Activated T-cell treated with anti-CD3 and anti-CD28 coated beads for 24 hours (primary cell): Measurements from ENCODE around the gene FANCG.

Source experiments
- DNase-seq: peaks from one replicate; pipeline ENCODE4 v3.0.0-alpha.2; 2020; ENCODE audit warnings: low read depth

The FANCG gene

DNA sequence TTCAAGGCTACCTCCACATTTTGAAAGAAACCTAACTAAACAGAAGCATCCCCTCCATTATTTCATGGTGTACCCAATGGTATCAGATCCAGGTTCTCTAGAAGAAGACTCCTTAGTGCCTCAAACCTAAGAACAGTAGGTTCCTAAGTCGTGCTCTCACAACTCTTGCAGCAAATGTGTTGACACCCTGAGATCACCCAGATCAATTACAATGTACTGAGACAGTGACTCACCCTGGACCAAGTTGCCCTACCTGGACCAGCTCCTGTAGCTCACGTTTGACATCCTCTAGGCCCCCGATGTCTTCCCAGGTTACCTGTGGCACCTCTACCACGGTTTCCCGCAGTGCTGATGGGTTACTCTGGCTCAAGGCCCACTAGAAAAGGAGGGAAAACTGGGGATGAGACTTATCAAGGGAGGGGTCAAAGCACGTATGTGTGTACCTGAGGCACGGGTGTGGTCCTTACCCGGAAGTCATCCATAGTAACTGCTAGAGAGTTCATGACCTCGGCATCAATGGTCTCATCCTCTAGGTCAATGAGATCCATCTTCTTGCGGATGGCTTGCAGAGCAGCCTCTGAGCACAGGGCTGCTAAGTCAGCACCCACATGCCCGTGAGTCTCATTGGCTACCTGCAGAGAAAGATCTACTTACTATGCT lies 19.1 kb downstream of the FANCG start:
- no peak for DNase-seq

DNA sequence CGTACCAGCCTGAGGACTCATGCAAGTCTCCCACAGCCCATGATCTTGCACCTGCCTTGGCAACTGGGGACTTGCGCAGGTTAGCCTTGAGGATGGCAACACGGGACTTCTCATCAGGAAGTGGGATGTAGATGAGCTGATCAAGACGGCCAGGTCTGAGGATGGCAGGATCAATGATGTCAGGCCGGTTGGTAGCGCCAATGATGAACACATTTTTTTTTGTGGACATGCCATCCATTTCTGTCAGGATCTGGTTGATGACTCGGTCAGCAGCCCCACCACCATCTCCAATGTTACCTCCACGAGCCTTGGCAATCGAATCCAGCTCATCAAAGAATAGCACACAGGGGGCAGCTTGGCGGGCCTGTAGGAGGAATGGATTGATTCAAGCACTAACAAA lies 20.3 kb downstream of the FANCG start:
- DNase-seq = no peak

DNA sequence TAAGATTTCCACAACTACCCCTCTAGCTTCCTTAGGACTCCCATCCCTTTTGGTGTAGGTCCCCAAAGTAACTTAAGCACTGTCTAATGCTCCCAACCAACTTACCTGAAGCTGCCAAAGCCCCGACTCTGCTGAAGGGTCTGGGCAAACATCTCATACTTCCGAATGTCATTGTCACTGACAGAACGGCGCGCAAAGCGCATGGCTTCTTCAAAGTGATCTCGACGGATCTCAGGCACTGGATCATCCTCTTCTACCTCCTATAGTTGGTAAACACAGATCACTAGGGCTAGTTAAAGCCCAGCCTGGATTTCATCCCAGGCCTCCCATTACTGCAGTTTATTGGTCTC lies 22.5 kb downstream of the FANCG start:
- no peak for DNase-seq

DNA sequence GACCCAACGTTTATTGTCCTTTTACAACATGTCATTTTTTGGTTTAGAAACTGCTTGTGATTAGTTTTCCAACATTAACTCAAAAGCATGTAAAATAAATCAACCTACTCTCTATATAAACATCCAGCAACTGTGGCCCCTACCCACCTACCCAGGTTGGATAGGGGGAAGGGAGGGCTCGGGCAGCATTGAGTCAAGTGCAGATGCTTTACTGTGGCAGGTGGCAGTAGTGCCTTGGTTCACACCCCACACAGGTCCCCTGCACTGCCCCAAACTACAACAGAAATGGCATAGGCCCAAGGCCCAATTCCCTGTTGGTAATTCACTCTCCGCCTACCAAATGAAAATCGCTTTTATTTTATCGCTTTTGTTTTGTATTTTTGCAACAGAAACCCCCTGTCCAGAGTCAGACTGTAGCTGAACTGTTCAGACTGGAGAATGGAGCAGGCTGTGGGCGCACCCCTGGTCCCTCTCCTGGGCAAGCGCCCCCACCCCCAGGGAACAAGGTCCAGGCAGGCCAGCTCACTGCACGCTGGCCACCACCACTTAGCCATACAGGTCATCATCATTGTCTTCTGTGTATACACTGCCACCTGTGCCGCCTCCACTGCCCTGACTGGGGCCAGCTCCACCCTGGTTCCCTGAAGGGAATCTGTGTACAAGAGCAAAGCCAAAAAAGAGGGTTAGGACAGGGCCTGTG lies 23.0 kb downstream of the FANCG start:
- DNase-seq = no peak

DNA sequence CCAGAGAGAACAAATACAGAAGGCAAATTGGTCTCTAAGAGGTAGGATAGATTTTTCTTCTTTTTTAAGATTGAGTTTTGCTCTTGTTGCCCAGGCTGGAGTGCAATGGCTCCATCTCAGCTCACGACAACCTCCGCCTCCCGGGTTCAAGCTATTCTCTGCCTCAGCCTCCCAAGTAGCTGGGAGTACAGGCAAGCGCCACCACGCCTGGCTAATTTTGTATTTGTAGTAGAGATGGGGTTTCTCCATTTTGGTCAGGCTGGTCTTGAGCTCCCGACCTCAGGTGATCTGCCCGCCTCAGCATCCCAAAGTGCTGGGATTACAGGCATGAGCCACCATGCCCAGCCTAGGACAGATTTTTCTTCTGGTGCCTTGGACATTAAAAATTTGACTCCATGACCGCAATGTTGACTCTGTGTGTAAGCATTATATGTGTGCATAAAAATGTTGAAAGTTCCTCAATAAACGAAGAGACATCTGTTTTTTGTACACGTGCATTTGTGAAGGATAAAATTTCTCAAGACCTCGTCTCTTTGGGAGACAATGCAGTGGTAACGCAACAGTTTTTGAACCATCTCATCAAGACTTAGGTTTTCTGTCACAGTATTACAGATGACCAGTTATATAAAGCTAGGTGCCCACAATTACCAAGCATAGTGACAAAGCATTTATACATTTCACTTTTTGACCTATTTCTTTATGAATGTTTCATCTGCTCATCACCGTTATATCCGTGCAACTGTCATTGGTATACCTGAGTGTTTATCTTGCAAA lies 24.7 kb downstream of the FANCG start:
- DNase-seq = no peak

DNA sequence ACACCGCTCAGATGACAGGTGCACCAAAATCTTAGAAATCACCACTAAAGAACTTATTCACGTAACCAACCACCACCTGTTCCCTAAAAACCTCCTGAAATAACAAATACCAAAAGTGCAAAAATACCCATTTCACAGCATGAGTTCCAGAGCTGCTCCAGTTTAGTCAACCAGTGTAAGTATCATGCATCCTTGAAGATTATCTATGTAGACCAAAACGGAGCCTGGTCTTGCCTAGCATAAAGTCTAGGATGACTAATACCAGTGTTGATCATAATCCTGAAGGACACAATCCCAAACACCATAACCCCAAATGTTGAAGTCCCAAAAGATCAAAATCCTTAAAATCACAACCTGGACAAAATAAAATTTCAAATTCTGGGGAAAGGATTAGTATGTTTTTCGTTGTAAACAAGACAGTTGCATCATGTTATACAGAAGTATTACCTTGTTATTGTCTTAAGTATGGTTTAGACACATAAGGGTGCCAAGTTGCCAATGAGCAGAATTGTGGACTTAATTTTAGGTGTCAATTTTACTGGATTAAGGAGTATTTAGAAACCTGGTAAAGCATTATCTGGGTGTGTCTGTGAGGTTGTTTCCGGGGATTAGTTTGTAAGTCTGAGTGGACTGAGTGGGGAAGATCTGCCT lies 25.4 kb downstream of the FANCG start:
- DNase-seq = no peak

DNA sequence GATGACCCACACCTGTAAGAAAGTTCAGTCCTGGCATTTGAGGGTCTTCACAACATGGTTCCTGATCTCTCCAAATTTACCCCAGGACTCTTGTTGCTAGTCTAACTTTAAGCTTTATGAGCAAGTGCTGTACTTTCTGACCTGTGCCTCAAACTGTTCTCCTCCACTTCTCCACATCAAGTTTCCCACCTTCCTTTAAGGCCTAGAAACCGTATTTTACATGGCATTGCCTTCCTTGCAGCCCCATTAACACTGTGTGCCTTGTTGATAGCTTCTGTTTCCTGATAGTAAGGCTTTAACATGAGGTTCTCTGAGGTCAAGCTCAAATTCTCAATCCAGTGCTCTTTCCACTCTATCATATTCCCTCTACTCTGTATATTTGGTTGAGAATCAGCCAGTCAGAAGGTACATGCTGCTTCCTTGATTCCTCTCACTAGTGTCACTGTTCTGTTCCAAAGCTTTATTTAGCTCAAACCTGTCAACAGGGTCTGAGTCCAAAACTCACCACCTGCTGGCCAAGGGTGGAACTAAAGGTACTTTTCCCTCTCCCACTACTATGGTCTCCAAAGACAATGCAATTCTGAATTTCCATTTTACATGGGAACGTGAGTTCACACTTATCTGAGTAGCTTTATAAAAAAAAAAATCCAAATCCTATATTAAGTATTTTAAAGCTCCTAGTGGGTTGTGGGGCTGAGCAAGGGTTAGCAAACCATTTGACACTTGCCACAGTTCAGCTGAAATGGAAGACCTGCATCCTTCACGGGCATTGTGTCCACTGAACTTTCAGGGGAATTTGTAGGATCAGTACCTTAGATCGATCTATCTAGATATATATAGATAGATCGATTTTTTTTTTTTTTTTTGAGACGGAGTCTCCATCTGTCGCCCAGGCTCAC lies 28.4 kb downstream of the FANCG start:
- peak; percentile 28 for DNase-seq

DNA sequence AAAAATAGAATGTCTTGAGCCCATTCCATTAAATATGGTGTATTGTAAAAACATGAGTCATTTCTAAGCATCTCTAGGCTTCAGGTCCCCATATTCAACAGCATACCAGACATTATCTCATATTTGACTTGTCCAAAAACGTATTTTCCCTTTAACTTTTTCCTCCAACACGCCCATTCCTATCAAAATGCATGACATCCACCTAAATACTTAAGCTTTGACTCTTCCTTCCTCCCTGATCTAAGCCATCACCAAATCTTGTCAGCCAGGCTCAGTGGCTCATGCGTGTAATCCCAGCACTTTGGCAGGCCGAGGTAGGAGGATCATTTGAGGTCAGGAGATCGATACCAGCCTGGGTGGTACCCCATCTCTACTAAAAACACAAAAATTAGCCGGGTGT lies 31.2 kb downstream of the FANCG start:
- DNase-seq = no peak

DNA sequence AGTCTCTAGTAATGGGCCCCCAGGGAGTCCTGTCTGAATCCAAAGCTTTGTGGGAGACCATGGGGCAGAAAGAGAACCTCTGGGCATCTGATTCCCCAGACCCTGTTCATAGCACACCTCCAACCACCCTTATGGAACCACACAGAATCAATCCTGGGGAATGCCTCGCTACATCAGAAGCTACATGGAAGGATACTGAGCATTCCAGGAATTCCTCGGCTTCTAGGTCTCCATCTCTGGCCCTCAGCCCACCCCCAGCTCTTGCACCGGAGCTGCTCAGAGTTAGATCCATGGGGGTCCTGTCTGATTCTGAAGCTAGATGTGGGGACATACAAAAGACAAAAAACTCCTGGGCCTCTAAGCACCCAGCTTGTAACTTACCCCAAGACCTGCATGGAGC lies 35.7 kb downstream of the FANCG start:
- no peak for DNase-seq

DNA sequence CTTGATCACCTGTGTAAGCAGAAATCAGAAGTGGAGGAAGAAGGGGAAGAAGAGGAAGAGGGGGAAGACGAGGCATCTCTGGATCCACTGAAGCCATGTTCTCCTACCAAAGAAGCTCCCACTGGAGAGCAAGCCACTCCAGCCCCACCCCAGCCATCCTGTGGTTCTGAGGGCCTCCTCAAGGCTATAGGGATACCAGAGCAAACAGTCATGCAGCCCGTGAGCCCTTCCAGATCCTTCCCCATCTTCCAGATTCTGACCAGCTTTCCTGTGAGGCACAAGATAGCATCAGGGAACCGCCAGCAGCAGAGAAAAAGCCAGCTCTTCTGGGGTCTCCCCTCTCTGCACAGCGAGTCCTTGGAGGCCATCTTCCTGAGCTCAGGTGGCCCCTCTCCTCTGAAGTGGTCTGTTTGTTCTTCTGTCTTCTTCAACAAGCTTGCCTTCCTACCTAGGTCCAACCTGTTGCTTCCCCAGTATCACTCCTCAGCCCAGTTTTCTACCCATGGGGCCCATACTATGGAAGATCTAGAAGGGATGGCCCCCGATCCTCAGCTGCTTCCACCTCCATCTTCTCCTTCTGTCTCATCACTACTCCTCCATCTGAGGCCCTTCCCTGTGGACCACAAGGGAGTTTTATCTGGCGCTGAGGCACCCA lies 36.7 kb downstream of the FANCG start:
- DNase-seq = no peak

DNA sequence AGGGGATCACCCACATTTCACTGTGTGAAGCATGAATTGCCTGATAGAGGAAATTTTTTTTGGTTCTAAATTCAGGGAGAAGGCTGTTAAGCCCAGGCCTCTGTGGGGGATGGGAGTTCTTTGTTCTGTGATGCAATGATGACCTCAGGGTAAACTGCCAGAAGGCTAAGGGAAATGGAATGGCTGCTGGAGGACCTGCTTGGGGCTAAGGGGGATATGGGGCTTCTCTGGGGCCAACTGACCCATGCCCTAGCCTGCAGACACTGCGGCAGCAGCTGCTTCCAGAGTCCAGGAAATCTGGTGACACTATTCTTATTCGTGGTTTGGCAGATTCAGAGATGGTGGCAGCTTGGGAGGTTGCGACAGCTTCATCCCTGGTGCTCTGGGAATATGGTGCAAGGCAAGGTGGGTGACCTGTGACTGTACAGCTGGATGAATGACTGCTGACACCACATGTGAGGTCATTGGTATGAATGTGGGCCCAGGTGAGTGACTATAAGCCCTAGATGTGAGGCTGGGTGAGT lies 37.6 kb downstream of the FANCG start:
- no peak for DNase-seq

DNA sequence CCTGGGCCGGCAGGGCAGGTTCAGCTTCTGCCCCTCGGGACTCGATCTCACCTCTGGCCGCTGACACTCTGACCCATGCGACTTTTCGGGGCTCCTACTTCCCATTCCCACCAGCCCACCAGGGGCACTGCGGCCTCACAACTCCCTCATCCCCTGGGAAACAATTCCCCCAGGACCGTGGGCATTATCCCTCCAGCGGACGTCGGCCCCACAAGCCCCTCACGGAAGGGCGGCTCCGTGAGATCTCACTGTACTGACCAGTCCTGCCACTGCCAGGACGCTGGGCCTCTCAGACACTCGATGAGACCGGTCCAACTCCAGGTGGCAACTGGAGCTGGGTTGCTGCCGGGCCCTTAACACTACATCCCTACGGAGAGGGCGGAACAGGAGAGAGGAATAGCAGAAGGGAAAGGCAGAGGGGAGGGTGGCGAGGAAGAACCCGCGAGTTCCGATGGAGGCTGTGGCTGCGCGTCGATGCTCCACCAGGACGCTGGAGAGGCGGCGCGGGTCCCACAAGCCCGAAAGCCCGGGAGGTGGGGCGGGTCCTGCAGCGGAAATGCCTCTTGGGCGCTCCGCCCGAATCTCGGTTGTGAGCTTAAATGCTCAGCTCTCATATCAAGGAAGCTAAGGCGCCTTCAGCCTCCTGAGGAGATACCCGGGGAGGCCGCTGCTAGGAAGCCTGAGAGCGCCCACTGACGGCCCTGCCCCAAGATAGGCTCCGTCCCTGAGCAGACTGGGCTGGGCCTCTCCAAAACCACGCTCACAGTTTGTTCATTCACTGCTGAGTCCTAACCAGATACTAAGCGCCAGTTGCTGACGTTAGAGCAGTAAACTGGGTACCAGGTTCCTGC lies 43.7 kb downstream of the FANCG start:
- DNase-seq = peak; percentile 3

DNA sequence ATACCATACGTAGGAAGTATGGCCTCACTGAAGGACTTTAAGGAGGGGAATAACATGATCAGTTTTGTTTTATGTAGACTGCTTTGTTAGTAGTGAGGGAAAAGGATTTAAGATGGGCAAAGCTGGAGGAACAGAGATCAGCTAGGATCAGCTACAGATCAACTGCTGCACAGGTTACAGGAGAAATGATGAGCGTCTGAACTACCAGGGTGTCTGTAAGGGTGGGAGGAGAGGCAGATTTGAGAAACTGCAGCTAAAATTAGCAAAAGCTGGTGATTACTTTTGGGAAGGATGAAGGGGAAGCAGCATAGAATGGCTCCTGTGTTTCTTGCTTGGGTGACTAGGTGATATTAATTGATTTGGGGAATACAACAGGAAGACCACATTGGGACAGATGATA lies 46.6 kb downstream of the FANCG start:
- DNase-seq = no peak

DNA sequence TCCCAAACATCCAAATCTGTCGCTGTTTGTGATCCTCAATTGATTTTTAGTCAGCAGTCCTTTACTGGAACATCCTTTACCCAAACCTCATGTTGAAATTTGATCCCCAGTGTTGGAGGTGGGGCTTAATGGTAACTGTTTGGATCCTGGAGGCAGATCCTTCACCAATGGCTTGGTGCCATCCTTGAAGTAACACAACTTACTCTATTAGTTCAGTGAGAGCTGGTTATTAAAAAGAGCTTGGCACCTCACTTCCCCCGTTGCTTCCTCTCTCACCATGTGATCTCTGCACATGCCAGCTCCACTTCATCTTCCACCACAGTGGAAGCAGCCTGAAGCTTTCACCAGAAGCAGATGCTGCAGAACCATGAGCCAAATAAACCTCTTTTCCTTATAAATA lies 49.9 kb downstream of the FANCG start:
- DNase-seq = no peak

DNA sequence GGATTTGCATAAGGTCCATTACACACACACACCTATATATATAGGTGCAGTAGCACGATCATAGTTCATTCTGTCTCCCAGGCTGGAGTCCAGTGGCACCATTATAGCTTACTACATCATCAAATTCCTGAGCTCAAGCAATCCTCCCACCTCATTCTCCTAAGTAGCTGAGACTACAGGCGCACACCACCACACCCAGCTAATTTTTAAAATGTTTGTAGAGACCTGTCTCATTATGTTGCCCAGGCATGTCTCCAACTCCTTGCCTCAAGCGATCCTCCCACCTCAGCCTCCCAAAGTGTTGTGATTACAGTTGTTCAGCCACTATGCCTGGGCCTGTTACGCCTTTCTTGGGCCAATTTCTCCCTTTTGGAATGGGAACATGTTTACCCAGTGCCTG lies 50.5 kb downstream of the FANCG start:
- no peak for DNase-seq

DNA sequence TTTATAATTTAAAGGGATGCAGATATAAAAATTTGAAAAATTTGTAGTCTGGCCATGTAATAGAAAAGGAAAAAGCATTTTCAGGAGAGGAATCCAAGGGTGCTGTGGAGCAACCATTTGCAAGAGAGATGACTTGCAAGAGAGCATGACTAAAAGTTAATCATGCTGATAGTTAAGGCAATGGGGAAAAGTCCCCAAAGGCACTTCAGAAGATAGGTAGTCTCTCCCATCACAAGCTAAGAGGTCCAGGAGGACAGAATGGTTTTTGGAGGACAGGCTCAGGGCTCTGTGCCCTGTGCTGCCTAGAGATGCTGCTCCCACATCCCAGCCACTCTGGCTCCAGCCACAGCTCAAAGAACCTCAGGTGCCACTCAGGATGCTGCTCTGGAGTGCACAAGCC lies 51.4 kb downstream of the FANCG start:
- no peak for DNase-seq

DNA sequence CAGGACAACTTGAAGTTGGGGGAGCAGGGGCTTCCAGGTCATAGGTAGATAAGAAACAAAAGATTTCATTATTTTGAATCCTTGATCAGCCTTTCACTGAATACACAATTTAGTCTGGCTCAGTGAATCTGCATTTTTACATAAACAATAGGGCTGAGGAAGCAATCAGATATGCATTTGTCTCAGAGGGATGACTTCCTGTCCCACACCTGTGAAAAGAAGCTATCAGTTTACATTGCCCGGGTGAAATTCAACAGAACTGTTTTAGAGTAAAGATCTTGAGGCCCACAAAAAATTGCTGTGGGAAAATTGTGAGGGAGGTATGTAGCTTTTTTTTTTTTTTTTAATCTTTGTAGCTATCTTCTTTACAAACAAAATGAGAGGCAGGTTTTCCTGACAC lies 51.9 kb downstream of the FANCG start:
- DNase-seq = no peak

DNA sequence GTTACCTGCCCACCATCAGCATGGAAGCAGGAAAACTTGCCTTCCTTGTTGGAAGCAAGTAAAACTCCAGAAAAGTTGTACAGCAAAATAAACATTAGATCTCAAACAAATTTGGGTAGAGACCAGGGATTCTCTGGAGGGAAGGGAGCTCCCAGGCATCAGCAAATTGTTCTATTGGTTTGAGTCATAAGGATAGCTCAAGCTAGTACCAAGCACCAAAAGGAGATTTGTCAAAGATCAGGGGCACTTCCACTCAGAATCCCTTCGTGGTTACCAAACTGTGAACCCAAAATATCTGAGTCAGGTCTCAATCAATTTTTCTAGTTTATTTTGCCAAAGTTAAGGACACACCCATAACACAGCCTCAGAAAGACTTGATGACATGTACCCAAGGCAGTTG lies 52.4 kb downstream of the FANCG start:
- no peak for DNase-seq

DNA sequence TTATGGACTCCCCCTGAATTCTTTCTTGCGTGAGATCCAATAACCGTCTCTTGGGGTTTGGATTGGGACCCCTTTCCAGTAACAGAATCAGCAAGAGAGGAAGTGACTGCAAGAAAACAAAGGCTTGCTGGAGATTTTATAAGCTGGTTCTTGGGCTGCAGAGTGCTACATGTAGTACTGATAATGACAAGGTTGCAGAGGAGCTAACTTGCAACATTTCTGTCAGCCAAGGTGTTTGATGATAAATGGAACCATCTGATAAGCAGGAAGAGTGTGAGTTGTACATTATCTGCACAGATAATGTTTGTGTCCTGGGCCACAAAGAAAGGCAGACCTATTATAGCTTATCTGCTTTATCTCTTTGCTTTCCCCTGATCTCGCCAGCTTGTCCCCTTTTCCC lies 53.1 kb downstream of the FANCG start:
- DNase-seq = no peak
